ENCODE results near the gene RCVRN. TPM values are rescaled to one million over a fixed set of nuclear protein-coding genes. Genes with fewer than 3 reads are reported as not detected.
A peak's percentile ranks its signal among the peaks of the same experiment; 100 is the strongest.

The RCVRN gene
- total and polyA plus RNA-seq, 5 donors, result 0.27 to 1.4 (median 0.47) TPM

- intact Hi-C loops (cut with DNase I), result no loop called here
- WGBS, result 65% methylated on average over 3 of the region's 3 CpGs
- H3K4me1 ChIP-seq (ENCODE audit: control insufficient read depth, insufficient read depth, low read length), result peaks cover 11% of the 10 kb centered on the region
- no peaks in the 10 kb centered on the region for H3K27me3 ChIP-seq (ENCODE audit: control insufficient read depth, insufficient read depth)
- DNase-seq (no peak), ATAC-seq (no peak)
- no peak overlapping the region for H3K4me3 ChIP-seq (ENCODE audit: low read length)
- H3K9me3 ChIP-seq (ENCODE audit: control insufficient read depth, low read length), result no peaks in the 10 kb centered on the region
- no peak overlapping the region for H3K27ac ChIP-seq (ENCODE audit: low read length)
Observed at GRCh38 chr17:9936095-9936494, 31.0 kb upstream of the RCVRN start.

GRCh38 chr17:9935408-9935807 is 30.3 kb upstream of the RCVRN start:
- intact Hi-C loops (cut with DNase I), result no loop called here
- Histone ChIP-seq H3K27me3 (ENCODE audit: control insufficient read depth, insufficient read depth) (no peaks in the 10 kb centered on the region), H3K9me3 (ENCODE audit: control insufficient read depth, low read length) (no peaks in the 10 kb centered on the region), H3K27ac (ENCODE audit: low read length) (no peak overlapping the region), H3K4me3 (ENCODE audit: low read length) (no peak overlapping the region), H3K4me1 (ENCODE audit: control insufficient read depth, insufficient read depth, low read length) (peaks cover 11% of the 10 kb centered on the region)
- ATAC-seq (peak; percentile 79 to 82), DNase-seq (peak; percentile 77 to 87 (median 81))
- 61% methylated on average over 6 of the region's 6 CpGs for WGBS

- intact Hi-C loops (cut with DNase I), result no loop called here
- no peak overlapping the region for H3K4me3 ChIP-seq (ENCODE audit: low read length)
- 83% methylated on average over 7 of the region's 7 CpGs for WGBS
- H3K4me1 ChIP-seq (ENCODE audit: control insufficient read depth, insufficient read depth, low read length), result peaks cover 11% of the 10 kb centered on the region
- H3K9me3 ChIP-seq (ENCODE audit: control insufficient read depth, low read length), result no peaks in the 10 kb centered on the region
- ATAC-seq (no peak), DNase-seq (no peak)
- no peak overlapping the region for H3K27ac ChIP-seq (ENCODE audit: low read length)
- H3K27me3 ChIP-seq (ENCODE audit: control insufficient read depth, insufficient read depth), result no peaks in the 10 kb centered on the region
Observed at GRCh38 chr17:9934331-9934730, 29.3 kb upstream of the RCVRN start.

- Histone ChIP-seq H3K4me1 (ENCODE audit: control insufficient read depth, insufficient read depth, low read length) (peaks cover 8% of the 10 kb centered on the region), H3K27ac (ENCODE audit: low read length) (no peak overlapping the region), H3K9me3 (ENCODE audit: control insufficient read depth, low read length) (no peaks in the 10 kb centered on the region), H3K27me3 (ENCODE audit: control insufficient read depth, insufficient read depth) (no peaks in the 10 kb centered on the region), H3K4me3 (ENCODE audit: low read length) (no peak overlapping the region)
- intact Hi-C loops (cut with DNase I), result no loop called here
- no peak for DNase-seq
- WGBS, result 75% methylated on average over 2 of the region's 2 CpGs
- ATAC-seq, result no peak
Observed at GRCh38 chr17:9932491-9932890, 27.4 kb upstream of the RCVRN start.

- Histone ChIP-seq H3K4me1 (ENCODE audit: control insufficient read depth, insufficient read depth, low read length) (peaks cover 2% of the 10 kb centered on the region), H3K4me3 (ENCODE audit: low read length) (no peak overlapping the region), H3K27me3 (ENCODE audit: control insufficient read depth, insufficient read depth) (no peaks in the 10 kb centered on the region), H3K9me3 (ENCODE audit: control insufficient read depth, low read length) (no peaks in the 10 kb centered on the region), H3K27ac (ENCODE audit: low read length) (no peak overlapping the region)
- ATAC-seq (no peak), DNase-seq (no peak)
- 65% methylated on average over 12 of the region's 12 CpGs for WGBS
- intact Hi-C loops (cut with DNase I), result no loop called here
Observed at GRCh38 chr17:9931144-9931741, 26.2 kb upstream of the RCVRN start.

GRCh38 chr17:9929871-9930270 is 24.8 kb upstream of the RCVRN start:
- Histone ChIP-seq H3K4me3 (ENCODE audit: low read length) (no peak overlapping the region), H3K4me1 (ENCODE audit: control insufficient read depth, insufficient read depth, low read length) (peaks cover under 1% of the 10 kb centered on the region), H3K27me3 (ENCODE audit: control insufficient read depth, insufficient read depth) (no peaks in the 10 kb centered on the region), H3K27ac (ENCODE audit: low read length) (no peak overlapping the region), H3K9me3 (ENCODE audit: control insufficient read depth, low read length) (no peaks in the 10 kb centered on the region)
- WGBS, result 74% methylated on average over 8 of the region's 8 CpGs
- intact Hi-C loops (cut with DNase I), result loop anchor here (10.0 kb wide), 2 partner anchors 195 to 685 kb away; no protein-coding TSS in a partner anchor
- ATAC-seq (no peak), DNase-seq (no peak)

- intact Hi-C loops (cut with DNase I), result loop anchor here (10.0 kb wide), 2 partner anchors 194 to 686 kb away; no protein-coding TSS in a partner anchor
- ATAC-seq (peak in 1 of 2 donors; percentile 41), DNase-seq (no peak)
- Histone ChIP-seq H3K9me3 (ENCODE audit: control insufficient read depth, low read length) (no peaks in the 10 kb centered on the region), H3K27me3 (ENCODE audit: control insufficient read depth, insufficient read depth) (no peaks in the 10 kb centered on the region), H3K4me3 (ENCODE audit: low read length) (no peak overlapping the region), H3K4me1 (ENCODE audit: control insufficient read depth, insufficient read depth, low read length) (no peaks in the 10 kb centered on the region), H3K27ac (ENCODE audit: low read length) (no peak overlapping the region)
- 37% methylated on average over 13 of the region's 13 CpGs for WGBS
Observed at GRCh38 chr17:9928601-9929333, 23.7 kb upstream of the RCVRN start.

GRCh38 chr17:9926150-9926804 is 21.2 kb upstream of the RCVRN start:
- peak in 1 of 2 donors; percentile 6 for ATAC-seq
- H3K27me3 ChIP-seq (ENCODE audit: control insufficient read depth, insufficient read depth), result no peaks in the 10 kb centered on the region
- intact Hi-C loops (cut with DNase I), result loop anchor here (10.0 kb wide), 2 partner anchors 191 to 689 kb away; no protein-coding TSS in a partner anchor
- H3K9me3 ChIP-seq (ENCODE audit: control insufficient read depth, low read length), result no peaks in the 10 kb centered on the region
- WGBS, result 86% methylated on average over 21 of the region's 21 CpGs
- no peak for DNase-seq
- no peaks in the 10 kb centered on the region for H3K4me1 ChIP-seq (ENCODE audit: control insufficient read depth, insufficient read depth, low read length)
- no peak overlapping the region for H3K4me3 ChIP-seq (ENCODE audit: low read length)
- H3K27ac ChIP-seq (ENCODE audit: low read length), result no peak overlapping the region

- DNase-seq, result no peak
- intact Hi-C loops (cut with DNase I), result loop anchor here (10.0 kb wide), 2 partner anchors 191 to 689 kb away; no protein-coding TSS in a partner anchor
Observed at GRCh38 chr17:9925457-9925856, 20.4 kb upstream of the RCVRN start.

GRCh38 chr17:9924735-9925191 is 19.7 kb upstream of the RCVRN start:
- Histone ChIP-seq H3K9me3 (ENCODE audit: control insufficient read depth, low read length) (no peaks in the 10 kb centered on the region), H3K27me3 (ENCODE audit: control insufficient read depth, insufficient read depth) (no peaks in the 10 kb centered on the region), H3K4me1 (ENCODE audit: control insufficient read depth, insufficient read depth, low read length) (no peaks in the 10 kb centered on the region), H3K27ac (ENCODE audit: low read length) (no peak overlapping the region), H3K4me3 (ENCODE audit: low read length) (no peak overlapping the region)
- 24% methylated on average over 6 of the region's 6 CpGs for WGBS
- intact Hi-C loops (cut with DNase I), result loop anchor here (5.0 to 10.0 kb wide), 3 partner anchors 190 to 693 kb away; no protein-coding TSS in a partner anchor
- ATAC-seq, result peak; percentile 42 to 66
- no peak for DNase-seq

More at GRCh38 chr17:9925457-9925856, 20.4 kb upstream of the RCVRN start:
- Histone ChIP-seq H3K27me3 (ENCODE audit: control insufficient read depth, insufficient read depth) (no peaks in the 10 kb centered on the region), H3K4me3 (ENCODE audit: low read length) (no peak overlapping the region), H3K27ac (ENCODE audit: low read length) (no peak overlapping the region), H3K9me3 (ENCODE audit: control insufficient read depth, low read length) (no peaks in the 10 kb centered on the region), H3K4me1 (ENCODE audit: control insufficient read depth, insufficient read depth, low read length) (no peaks in the 10 kb centered on the region)
- WGBS, result 90% methylated on average over 11 of the region's 11 CpGs
- peak in 1 of 2 donors; percentile 15 for ATAC-seq
